RWPE2 (cell line): ENCODE measurements around the gene ARHGEF7.

Experiments used
- ATAC-seq: fragments of 200-7000 bp; cut with Tn5 transposase; 3 replicates; pipeline ENCODE4 v1.9.1; 2021; ENCODE audit warnings: low read depth
- DNase-seq: peaks from one replicate; pipeline ENCODE4 v3.0.0-alpha.2; 2020; ENCODE audit warnings: low spot score
- H3K27ac ChIP-seq: fragments of 450-650 bp; 2 replicates; pipeline ENCODE4 v1.5.1; 2017; ENCODE audit warnings: mild to moderate bottlenecking; ENCODE audit not compliant: poor library complexity, severe bottlenecking
- H3K27me3 ChIP-seq: fragments of 250-450 bp; sonication (Bioruptor Pico); 2 replicates; pipeline ENCODE4 v1.5.1; 2021; ENCODE audit warnings: mild to moderate bottlenecking, moderate library complexity; ENCODE audit not compliant: insufficient read depth, poor library complexity, severe bottlenecking
- H3K36me3 ChIP-seq: fragments of 250-450 bp; sonication (Bioruptor Pico); 2 replicates; pipeline ENCODE4 v1.5.1; 2020; ENCODE audit warnings: low read depth, mild to moderate bottlenecking, moderate library complexity
- H3K4me1 ChIP-seq: fragments of 250-450 bp; sonication (Bioruptor Pico); 2 replicates; pipeline ENCODE4 v1.5.1; 2021; ENCODE audit warnings: mild to moderate bottlenecking, moderate library complexity; ENCODE audit not compliant: insufficient read depth, poor library complexity, severe bottlenecking
- H3K4me3 ChIP-seq: fragments of 250-450 bp; sonication (Bioruptor Pico); 2 replicates; pipeline ENCODE4 v1.5.1; 2021; ENCODE audit warnings: mild to moderate bottlenecking, moderate library complexity; ENCODE audit not compliant: severe bottlenecking
- H3K9me3 ChIP-seq: fragments of 250-450 bp; sonication (Bioruptor Pico); 2 replicates; pipeline ENCODE4 v1.5.1; 2021; ENCODE audit warnings: mild to moderate bottlenecking, moderate library complexity; ENCODE audit not compliant: severe bottlenecking
- TF ChIP-seq, protein P1 (sequence below): fragments of 450-650 bp; IDR thresholded peaks from one replicate; pipeline ENCODE4 v1.5.1; 2017; ENCODE audit warnings: mild to moderate bottlenecking, moderate library complexity; ENCODE audit not compliant: poor library complexity, severe bottlenecking

Gene ARHGEF7

DNA sequence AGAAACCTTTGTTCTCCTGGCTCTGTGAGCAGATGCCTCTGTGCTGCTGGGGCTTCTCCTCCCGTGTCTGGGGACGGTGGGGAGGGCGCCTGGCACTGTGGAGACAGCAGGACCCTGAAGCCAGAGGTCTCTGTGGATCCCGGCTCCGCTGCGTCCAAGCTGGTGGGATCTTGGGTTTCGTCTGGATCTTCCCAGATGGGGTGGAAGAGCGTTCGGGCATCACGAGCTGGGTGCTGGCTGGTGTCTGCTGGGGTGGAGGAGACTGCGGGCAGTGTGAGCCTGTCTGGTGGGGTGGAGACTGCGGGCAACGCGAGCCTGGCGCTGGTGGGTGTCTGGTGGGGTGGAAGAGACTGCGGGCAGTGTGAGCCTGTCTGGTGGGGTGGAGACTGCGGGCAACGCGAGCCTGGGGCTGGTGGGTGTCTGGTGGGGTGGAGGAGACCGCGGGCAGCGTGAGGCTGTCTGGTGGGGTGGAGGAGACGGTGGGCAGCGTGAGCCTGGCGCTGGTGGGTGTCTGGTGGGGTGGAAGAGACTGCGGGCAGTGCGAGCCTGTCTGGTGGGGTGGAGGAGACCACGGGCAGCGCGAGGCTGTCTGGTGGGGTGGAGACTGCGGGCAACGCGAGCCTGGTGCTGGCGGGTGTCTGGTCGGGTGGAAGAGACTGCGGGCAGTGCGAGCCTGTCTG is 211.0 kb downstream of the ARHGEF7 start:
- H3K27ac ChIP-seq, result no peak overlapping the region
- TF ChIP-seq, protein P1, sequence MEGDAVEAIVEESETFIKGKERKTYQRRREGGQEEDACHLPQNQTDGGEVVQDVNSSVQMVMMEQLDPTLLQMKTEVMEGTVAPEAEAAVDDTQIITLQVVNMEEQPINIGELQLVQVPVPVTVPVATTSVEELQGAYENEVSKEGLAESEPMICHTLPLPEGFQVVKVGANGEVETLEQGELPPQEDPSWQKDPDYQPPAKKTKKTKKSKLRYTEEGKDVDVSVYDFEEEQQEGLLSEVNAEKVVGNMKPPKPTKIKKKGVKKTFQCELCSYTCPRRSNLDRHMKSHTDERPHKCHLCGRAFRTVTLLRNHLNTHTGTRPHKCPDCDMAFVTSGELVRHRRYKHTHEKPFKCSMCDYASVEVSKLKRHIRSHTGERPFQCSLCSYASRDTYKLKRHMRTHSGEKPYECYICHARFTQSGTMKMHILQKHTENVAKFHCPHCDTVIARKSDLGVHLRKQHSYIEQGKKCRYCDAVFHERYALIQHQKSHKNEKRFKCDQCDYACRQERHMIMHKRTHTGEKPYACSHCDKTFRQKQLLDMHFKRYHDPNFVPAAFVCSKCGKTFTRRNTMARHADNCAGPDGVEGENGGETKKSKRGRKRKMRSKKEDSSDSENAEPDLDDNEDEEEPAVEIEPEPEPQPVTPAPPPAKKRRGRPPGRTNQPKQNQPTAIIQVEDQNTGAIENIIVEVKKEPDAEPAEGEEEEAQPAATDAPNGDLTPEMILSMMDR, result no peak
- no peaks in the 10 kb centered on the region for H3K4me1 ChIP-seq
- H3K4me3 ChIP-seq, result no peak overlapping the region
- no peaks in the 10 kb centered on the region for H3K27me3 ChIP-seq
- no peaks in the 10 kb centered on the region for H3K36me3 ChIP-seq
- ATAC-seq (no peak), DNase-seq (no peak)
- no peaks in the 10 kb centered on the region for H3K9me3 ChIP-seq

DNA sequence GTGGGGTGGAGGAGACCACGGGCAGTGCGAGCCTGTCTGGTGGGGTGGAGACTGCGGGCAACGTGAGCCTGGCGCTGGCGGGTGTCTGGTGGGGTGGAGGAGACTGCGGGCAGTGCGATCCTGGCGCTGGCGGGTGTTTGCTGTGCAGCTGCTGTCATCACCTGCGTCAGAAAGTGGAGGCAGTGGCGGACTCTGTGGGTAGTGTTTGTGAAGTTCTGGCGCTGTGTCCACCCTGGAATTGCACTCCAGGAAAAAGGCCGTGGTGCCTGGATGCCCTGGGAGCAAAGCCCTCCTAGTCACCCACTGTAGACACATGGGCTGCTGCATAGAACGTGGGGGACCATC is 211.5 kb downstream of the ARHGEF7 start:
- H3K4me3 ChIP-seq, result no peak overlapping the region
- H3K9me3 ChIP-seq, result no peaks in the 10 kb centered on the region
- H3K4me1 ChIP-seq, result no peaks in the 10 kb centered on the region
- TF ChIP-seq, protein P1, result no peak
- no peaks in the 10 kb centered on the region for H3K36me3 ChIP-seq
- peaks cover 2% of the 10 kb centered on the region for H3K27me3 ChIP-seq
- no peak for ATAC-seq
- no peak overlapping the region for H3K27ac ChIP-seq
- DNase-seq, result no peak

DNA sequence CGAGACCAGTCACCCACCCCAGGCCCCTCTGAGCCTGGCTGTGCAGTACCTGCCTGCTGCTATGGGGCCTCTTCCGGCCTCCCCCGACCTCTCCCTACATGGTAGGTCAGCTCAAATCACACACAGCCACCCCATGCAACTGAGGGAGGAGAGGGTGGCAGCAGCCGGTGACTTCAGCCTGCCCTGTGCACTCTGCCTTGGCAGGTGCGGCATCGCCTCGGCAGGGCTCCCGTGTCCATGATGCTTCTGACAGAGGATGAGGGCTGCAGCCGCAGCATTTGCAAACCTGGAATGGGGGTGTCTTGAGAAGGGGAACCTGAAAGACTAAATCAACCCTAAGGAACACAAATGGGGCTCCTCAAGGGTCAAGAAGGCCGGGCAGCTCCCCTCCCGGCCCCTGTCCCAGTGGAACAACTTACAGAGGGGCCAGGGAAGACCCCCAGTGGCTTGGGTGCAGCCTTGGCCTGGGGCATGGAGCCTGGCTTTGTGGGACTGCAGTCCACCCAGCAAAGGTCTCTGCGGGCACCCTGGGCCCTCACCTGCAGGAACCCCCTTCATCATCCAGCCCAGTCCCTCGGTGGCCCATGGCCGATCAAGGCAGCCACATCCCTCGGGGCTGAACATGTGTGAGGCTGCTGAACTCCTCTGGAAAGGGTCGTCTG is 212.0 kb downstream of the ARHGEF7 start:
- Histone ChIP-seq H3K27ac (no peak overlapping the region), H3K4me3 (no peak overlapping the region), H3K27me3 (peaks cover 5% of the 10 kb centered on the region), H3K9me3 (no peaks in the 10 kb centered on the region), H3K4me1 (no peaks in the 10 kb centered on the region), H3K36me3 (no peaks in the 10 kb centered on the region)
- no peak for ATAC-seq
- TF ChIP-seq, protein P1, result no peak
- no peak for DNase-seq

DNA sequence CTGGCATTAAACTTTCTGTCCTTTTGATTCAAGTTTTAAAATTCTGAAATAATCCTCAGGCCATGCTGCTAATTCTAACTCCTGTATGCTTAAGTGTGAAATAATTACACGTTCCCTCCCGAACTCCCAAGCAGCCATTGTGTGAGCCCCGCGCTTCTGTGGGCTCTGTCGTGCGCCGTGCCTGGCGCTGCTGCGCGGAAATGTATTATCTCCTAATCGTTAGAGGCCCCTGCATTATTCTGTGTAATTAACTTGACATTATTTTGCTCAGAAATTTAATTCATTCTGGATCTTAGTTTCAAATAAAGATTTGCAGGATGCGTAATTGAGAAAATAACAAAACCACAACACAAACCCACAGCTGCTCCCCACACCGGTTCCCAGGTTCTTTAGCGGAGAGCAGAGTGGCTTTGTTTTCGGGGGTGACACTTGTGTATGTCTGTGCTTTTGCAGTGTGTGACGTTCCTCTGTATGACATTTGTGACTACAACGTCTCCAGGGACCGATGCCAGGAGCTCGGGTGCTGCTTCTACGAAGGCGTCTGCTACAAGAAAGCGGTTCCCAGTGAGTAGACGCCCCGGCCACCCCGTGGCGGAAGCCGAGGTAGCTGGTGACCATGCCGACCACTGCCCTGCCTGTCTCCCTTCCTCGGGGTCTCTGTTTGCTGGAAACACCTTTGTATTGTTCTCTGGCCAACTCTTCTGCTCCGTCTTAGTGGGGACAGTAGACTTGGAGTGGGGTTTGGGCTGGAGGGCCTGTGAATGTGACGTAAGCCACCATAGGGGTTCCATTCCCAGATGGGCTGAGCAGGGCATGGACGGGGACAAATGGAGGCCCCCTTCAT is 212.8 kb downstream of the ARHGEF7 start:
- TF ChIP-seq, protein P1, result no peak
- H3K9me3 ChIP-seq, result no peaks in the 10 kb centered on the region

More for the DNA sequence above, 212.8 kb downstream of the ARHGEF7 start:
- Histone ChIP-seq H3K36me3 (no peaks in the 10 kb centered on the region), H3K4me3 (no peak overlapping the region), H3K4me1 (no peaks in the 10 kb centered on the region), H3K27ac (no peak overlapping the region), H3K27me3 (peaks cover 5% of the 10 kb centered on the region)
- ATAC-seq (no peak), DNase-seq (no peak)
